Panc1 (cell line): ENCODE data around the gene PPCDC. TPM values are rescaled to one million over a fixed set of nuclear protein-coding genes. Genes with fewer than 3 reads are reported as not detected.

Experiments
- ATAC-seq: fragments of 200-7000 bp; cut with Tn5 transposase; 2 replicates; pipeline ENCODE4 v1.9.1; 2020; ENCODE audit warnings: mild to moderate bottlenecking, moderate library complexity
- BruUV-seq: library from RNA; stranded (reverse); fragments of 400-500 nt; replicated peaks from 2 replicates; lab custom pipeline; 2021; lab: Mats Ljungman, UMichigan
- CTCF ChIA-PET: fragments of 300-600 bp; sonication (Branson Sonifier 250); formaldehyde crosslinking; loops from one replicate; lab custom pipeline; 2022; ENCODE audit warnings: antibody characterized with exemption; lab: Charles Lee
- POLR2A ChIA-PET: fragments of 300-600 bp; sonication (Branson Sonifier 250); formaldehyde crosslinking; loops from one replicate; lab custom pipeline; 2022; ENCODE audit warnings: antibody characterized with exemption; lab: Charles Lee
- DNase-seq: peaks from one replicate; pipeline ENCODE4 v3.0.0-alpha.2; 2010; ENCODE audit warnings: low read depth, low spot score
- H3K27ac ChIP-seq: 2 replicates; pipeline ENCODE4 v1.5.1; 2011; ENCODE audit warnings: mild to moderate bottlenecking, low read length, inconsistent platforms
- H3K27me3 ChIP-seq: fragments of 200-500 bp; sonication (Bioruptor generic); 2 replicates; pipeline ENCODE4 v1.6.0; 2014; ENCODE audit warnings: low read length, inconsistent platforms; ENCODE audit not compliant: control insufficient read depth, insufficient read depth
- H3K36me3 ChIP-seq: fragments of 200-500 bp; sonication (Bioruptor generic); 2 replicates; pipeline ENCODE4 v1.5.1; 2014; ENCODE audit warnings: inconsistent platforms, mild to moderate bottlenecking, low read length, moderate library complexity; ENCODE audit not compliant: control insufficient read depth, insufficient read depth
- H3K4me1 ChIP-seq: 2 replicates; pipeline ENCODE4 v1.5.1; 2011; ENCODE audit warnings: inconsistent platforms, mild to moderate bottlenecking, low read length, moderate library complexity; ENCODE audit not compliant: control insufficient read depth, insufficient read depth
- H3K4me3 ChIP-seq, 2 experiments: 2 replicates each; pipeline ENCODE4 v1.5.1; 2011 to 2012; ENCODE audit warnings: low read depth in 2 of 2, low read length in 2 of 2, mild to moderate bottlenecking in 2 of 2, inconsistent platforms in 1 of 2, moderate library complexity in 1 of 2
- H3K9me3 ChIP-seq: fragments of 200-500 bp; sonication (Bioruptor generic); 2 replicates; pipeline ENCODE4 v1.5.1; 2014; ENCODE audit warnings: low read depth, mild to moderate bottlenecking, inconsistent platforms, low read length, moderate library complexity; ENCODE audit not compliant: control insufficient read depth, insufficient read depth
- CTCF ChIP-seq: fragments of 450-650 bp; IDR thresholded peaks from 2 replicates; pipeline ENCODE4 v1.5.1; 2017; ENCODE audit warnings: mild to moderate bottlenecking
- POLR2AphosphoS5 ChIP-seq: IDR thresholded peaks from 2 replicates; pipeline ENCODE4 v1.6.1; 2012; ENCODE audit warnings: mild to moderate bottlenecking, low read depth, low read length, moderate library complexity
- REST ChIP-seq, 2 experiments: IDR thresholded peaks; 2 replicates each; pipeline ENCODE4 v1.6.1; 2011 to 2012; ENCODE audit warnings: low read depth in 2 of 2, control low read depth in 1 of 2, low read length in 1 of 2, mild to moderate bottlenecking in 1 of 2, moderate library complexity in 1 of 2; ENCODE audit not compliant: insufficient read depth in 1 of 2
- SIN3A ChIP-seq: IDR thresholded peaks from 2 replicates; pipeline ENCODE4 v1.6.1; 2012; ENCODE audit warnings: low read depth, mild to moderate bottlenecking, low read length, moderate library complexity, borderline replicate concordance; ENCODE audit not compliant: insufficient read depth
- TCF7L2 ChIP-seq: IDR thresholded peaks from 2 replicates; pipeline ENCODE4 v1.6.1; 2011; ENCODE audit warnings: mild to moderate bottlenecking, low read depth, low read length, inconsistent platforms
- in situ Hi-C: cut with HindIII; loops from 2 replicates; pipeline ENCODE4 v1.10.0; 2016; ENCODE audit warnings: low sequenced_read_pairs, low pct_unique_long_range_greater_than_20kb
- intact Hi-C: fragments of 100-400 bp; cut with micrococcal nuclease; formaldehyde crosslinking; loops from one replicate; pipeline ENCODE4 v1.10.0; 2022; ENCODE audit not compliant: unreplicated experiment
- total RNA-seq: library from RNA; stranded (reverse); gene quantifications from one replicate; pipeline ENCODE4 v1.2.1, GENCODE V29; 2021; ENCODE audit not compliant: unreplicated experiment

Gene PPCDC
- total RNA-seq, 1 experiment from 2014 or later = 26.1 TPM

GRCh38 chr15:75038231-75038630, 14.8 kb downstream of the PPCDC start:
- no peak for DNase-seq
- no TSS peak for BruUV-seq
- Histone ChIP-seq H3K4me1 (peaks cover 8% of the 10 kb centered on the region), H3K4me3 (no peak overlapping the region), H3K27ac (no peak overlapping the region), H3K27me3 (no peaks in the 10 kb centered on the region), H3K9me3 (no peaks in the 10 kb centered on the region), H3K36me3 (no peaks in the 10 kb centered on the region)
- TF ChIP-seq POLR2AphosphoS5 = no peak
- no peak for TF ChIP-seq SIN3A
- no peak for TF ChIP-seq TCF7L2
- CTCF ChIA-PET = interaction anchor here (0.6 to 1.0 kb wide), 2 partner anchors 15 to 166 kb away, joined by 3 read pairs; partner anchors contain the start of gene PPCDC
- intact Hi-C loops (no loop called here), in situ Hi-C loops (no loop called here)
- POLR2A ChIA-PET = no interaction called here
- no peak for ATAC-seq

- no peak overlapping the region for H3K4me3 ChIP-seq
- intact Hi-C loops = no loop called here
- BruUV-seq = no TSS peak
- in situ Hi-C loops = no loop called here
- POLR2A ChIA-PET = interaction anchor here (0.6 kb wide), 1 partner anchor 15 kb away, joined by 6 read pairs; no protein-coding TSS in a partner anchor
- no peaks in the 10 kb centered on the region for H3K27me3 ChIP-seq
- H3K27ac ChIP-seq = peak overlapping the region; percentile 44; the same call in 1 of the 2 replicates
- H3K36me3 ChIP-seq = no peaks in the 10 kb centered on the region
- TF ChIP-seq REST (IDR thresholded peaks at IDR 0.05; ENCODE audit: insufficient read depth in 1 of 2, low read depth in 2 of 2, low read length in 1 of 2) = no peak
- no peak; the same call in 1 of the 2 replicates for TF ChIP-seq CTCF
- no peak for TF ChIP-seq SIN3A
- H3K4me1 ChIP-seq = peaks cover 18% of the 10 kb centered on the region
- CTCF ChIA-PET = interaction anchor here (0.5 to 1.5 kb wide), 4 partner anchors 158 to 690 kb away, joined by 3 to 16 read pairs (median 8); partner anchors contain the start of genes C15orf39 and SIN3A
- ATAC-seq (peak; percentile 88), DNase-seq (no peak)
- H3K9me3 ChIP-seq = no peaks in the 10 kb centered on the region
Measured at GRCh38 chr15:75042730-75043508, 19.5 kb downstream of the PPCDC start.
